GM12878 (cell line): ENCODE results near the gene ADISSP. TPM values are rescaled to one million over a fixed set of nuclear protein-coding genes. Genes with fewer than 3 reads are reported as not detected.
A peak's percentile ranks its signal among the peaks of the same experiment; 100 is the strongest.

Experiments
- ATAC-seq: fragments of 200-7000 bp; cut with Tn5 transposase; 3 replicates; pipeline ENCODE4 v1.9.1; 2020; ENCODE audit warnings: mild to moderate bottlenecking, moderate library complexity
- BruUV-seq: library from RNA; stranded (reverse); fragments of 400-500 nt; replicated peaks from 2 replicates; lab custom pipeline; 2021; lab: Mats Ljungman, UMichigan
- CTCF ChIA-PET: fragments of 300-600 bp; sonication (Branson Sonifier 250); formaldehyde crosslinking; extraction: SDS; loops from one replicate; lab custom pipeline; 2021; ENCODE audit warnings: inconsistent platforms; lab: Yijun Ruan, JAX
- POLR2A ChIA-PET: fragments of 350-600 bp; formaldehyde crosslinking; extraction: SDS; loops from one replicate; lab custom pipeline; 2021; ENCODE audit warnings: inconsistent platforms; lab: Charles Lee
- RAD21 ChIA-PET: fragments of 300-600 bp; sonication (Branson Sonifier 250); formaldehyde crosslinking; loops from one replicate; lab custom pipeline; 2023; ENCODE audit warnings: antibody characterized with exemption; ENCODE audit not compliant: unreplicated experiment; lab: Charles Lee
- SMC1A ChIA-PET: fragments of 300-600 bp; sonication (Branson Sonifier 250); formaldehyde crosslinking; loops from one replicate; lab custom pipeline; 2023; ENCODE audit not compliant: unreplicated experiment, uncharacterized antibody; lab: Charles Lee
- DNase-seq: peaks from one replicate; pipeline ENCODE4 v3.0.0-alpha.2; 2011; ENCODE audit warnings: low read depth, low spot score
- FAIRE-seq: peaks from 3 replicates; lab custom pipeline; 2011; peaks lifted over from hg19 to GRCh38; lab: Jason Lieb, UNC
- H2AFZ ChIP-seq: 2 replicates; pipeline ENCODE4 v1.6.0; 2011; ENCODE audit warnings: low read depth, low read length, control low read depth; ENCODE audit not compliant: control insufficient read depth
- H3K27ac ChIP-seq: 2 replicates; pipeline ENCODE4 v1.5.1; 2011; ENCODE audit warnings: control low read depth; ENCODE audit not compliant: control insufficient read depth, insufficient read depth
- H3K27me3 ChIP-seq, 2 experiments: replicated peaks in 1 of 2; 2 replicates each; pipeline versions ENCODE4 v1.6.0 to v1.6.1; 2011; ENCODE audit warnings: low read length in 1 of 2; ENCODE audit not compliant: control insufficient read depth in 2 of 2, insufficient read depth in 2 of 2
- H3K36me3 ChIP-seq, 2 experiments: 2 replicates each; pipeline ENCODE4 v1.5.1; 2011; ENCODE audit warnings: low read length in 1 of 2; ENCODE audit not compliant: control insufficient read depth in 2 of 2, insufficient read depth in 2 of 2
- H3K4me1 ChIP-seq: 2 replicates; pipeline ENCODE4 v1.6.1; 2011; ENCODE audit warnings: mild to moderate bottlenecking, low read length, moderate library complexity, mixed read lengths; ENCODE audit not compliant: control insufficient read depth, insufficient read depth
- H3K4me2 ChIP-seq: 2 replicates; pipeline ENCODE4 v1.6.0; 2011; ENCODE audit warnings: control low read depth; ENCODE audit not compliant: control insufficient read depth, insufficient read depth
- H3K4me3 ChIP-seq: fragments of 200-600 bp; sonication (generic); 2 replicates; pipeline ENCODE4 v1.5.1; 2016
- H3K79me2 ChIP-seq: 2 replicates; pipeline ENCODE4 v1.6.0; 2011; ENCODE audit warnings: low read length; ENCODE audit not compliant: control insufficient read depth, insufficient read depth
- H3K9ac ChIP-seq: 2 replicates; pipeline ENCODE4 v1.8.0; 2011; ENCODE audit warnings: low read length, control low read depth, mixed read lengths; ENCODE audit not compliant: control insufficient read depth, insufficient read depth
- H3K9me3 ChIP-seq: replicated peaks from 3 replicates; pipeline ENCODE4 v1.5.1; 2011; ENCODE audit warnings: mild to moderate bottlenecking, low read length; ENCODE audit not compliant: control insufficient read depth, insufficient read depth
- H4K20me1 ChIP-seq: 2 replicates; pipeline ENCODE4 v1.6.0; 2011; ENCODE audit not compliant: control insufficient read depth, insufficient read depth
- CEBPB ChIP-seq, 2 experiments: fragments of 150-350 bp in 1 of 2; IDR thresholded peaks; 2 replicates each; pipeline ENCODE4 v1.6.1; 2012 to 2014; ENCODE audit warnings: low read depth in 2 of 2, low read length in 2 of 2, borderline replicate concordance in 1 of 2, inconsistent platforms in 1 of 2
- FOXK2 ChIP-seq: fragments of 450-650 bp; IDR thresholded peaks from 2 replicates; pipeline ENCODE4 v1.6.1; 2017; ENCODE audit warnings: mild to moderate bottlenecking, moderate library complexity
- NR2F1 ChIP-seq: fragments of 450-650 bp; conservative IDR thresholded peaks from 2 replicates; pipeline ENCODE4 v1.6.1; 2017; ENCODE audit warnings: mild to moderate bottlenecking
- ZZZ3 ChIP-seq: IDR thresholded peaks from 2 replicates; pipeline ENCODE4 v1.6.1; 2011; ENCODE audit warnings: low read depth; ENCODE audit not compliant: control insufficient read depth, insufficient read length
- WGBS: methylation state at CpG from one replicate; pipeline ENCODE4 v1.1.6; 2016; ENCODE audit warnings: low lambda C conversion rate; ENCODE audit not compliant: insufficient replicate concordance, insufficient coverage; ENCODE audit errors: missing lambda C conversion rate; 5-methylcytosine and 5-hydroxymethylcytosine counted together
- in situ Hi-C: fragments of 300-500 bp; cut with MboI; formaldehyde crosslinking; loops from 9 replicates; pipeline ENCODE4 v1.14.3; 2018; ENCODE audit warnings: mixed read lengths
- intact Hi-C: fragments of 100-400 bp; cut with micrococcal nuclease; formaldehyde crosslinking; loops from one replicate; pipeline ENCODE4 v1.14.2; 2022; ENCODE audit not compliant: unreplicated experiment
- polyA plus RNA-seq, 11 experiments: library from polyadenylated mRNA; depleted of rRNA in 4 of 11; unstranded in 6 of 11; stranded (reverse) in 5 of 11; fragments of >200 nt; fragmentation: Nextera tagmentation in 4 of 11; fragmentation: Illumina TruSeq in 1 of 11; extraction: Ambion mirVana in 4 of 11; extraction: Trizol in 1 of 11; gene quantifications; 1 replicate in 1 of 11; 2 replicates in 10 of 11; pipeline versions ENCODE4 v1.2.1 to v1.2.3, GENCODE V29; 2011 to 2016; ENCODE audit warnings: inconsistent platforms in 2 of 11, missing spikeins in 2 of 11, low read depth in 1 of 11
- total RNA-seq, 4 experiments: library from RNA; depleted of rRNA in 3 of 4; stranded (reverse); fragments of >200 nt in 3 of 4; fragmentation: Illumina TruSeq in 1 of 4; extraction: Trizol in 1 of 4; gene quantifications; 2 replicates each; pipeline versions ENCODE4 v1.2.1 to v1.2.3, GENCODE V29; 2013 to 2021
- TF ChIP-seq, protein P1 (sequence below): fragments of 450-650 bp; formaldehyde crosslinking; IDR thresholded peaks from 2 replicates; pipeline ENCODE4 v1.5.0; 2022; ENCODE audit warnings: mild to moderate bottlenecking, missing genetic modification characterization

Gene ADISSP
- total and polyA plus RNA-seq, 10 of the 15 experiments (the other 5 are each of a cell fraction or from before 2014, with no cell fraction given): 0.80 to 96.3 (median 38.6) TPM

DNA sequence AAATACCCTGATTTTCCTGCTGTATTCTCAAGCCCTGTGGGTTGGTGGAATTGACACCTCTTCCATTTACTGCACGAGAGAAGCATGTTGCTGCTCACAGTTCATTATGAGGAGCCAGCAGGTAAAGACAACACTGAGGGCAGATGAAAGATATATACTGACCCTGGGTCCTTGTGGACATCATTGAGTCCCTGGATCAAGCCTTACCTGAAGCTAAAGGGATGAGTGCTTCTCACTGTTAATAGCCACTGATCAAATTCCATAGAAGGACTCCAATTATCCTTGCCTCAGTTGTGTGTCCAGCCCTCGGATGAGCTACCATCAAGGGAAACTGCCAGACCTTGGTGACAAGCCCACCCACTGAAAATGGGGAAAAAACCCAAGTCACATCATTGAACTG lies 47.5 kb downstream of the ADISSP start:
- Histone ChIP-seq H3K4me1 (peaks cover 15% of the 10 kb centered on the region), H3K27ac (no peak overlapping the region), H3K9me3 (no peaks in the 10 kb centered on the region), H3K9ac (no peak overlapping the region), H3K36me3 (no peaks in the 10 kb centered on the region), H3K4me2 (no peak overlapping the region), H3K4me3 (no peak overlapping the region), H3K27me3 (no peaks in the 10 kb centered on the region)
- ATAC-seq: no peak
- WGBS: 39% methylated on average over 2 of the region's 2 CpGs
- ChIA-PET POLR2A (no interaction called here), RAD21 (interaction anchor here (1.4 kb wide), 1 partner anchor 48 kb away, joined by 3 read pairs; the partner anchor contains the start of gene ADISSP)
- in situ Hi-C loops: no loop called here
- intact Hi-C loops: no loop called here
- TF ChIP-seq CEBPB (IDR thresholded peaks at IDR 0.05; ENCODE audit: borderline replicate concordance in 1 of 2, low read depth in 2 of 2, low read length in 2 of 2) (no peak), FOXK2 (no peak), ZZZ3 (no peak), NR2F1 (no peak)
- TF ChIP-seq, protein P1, sequence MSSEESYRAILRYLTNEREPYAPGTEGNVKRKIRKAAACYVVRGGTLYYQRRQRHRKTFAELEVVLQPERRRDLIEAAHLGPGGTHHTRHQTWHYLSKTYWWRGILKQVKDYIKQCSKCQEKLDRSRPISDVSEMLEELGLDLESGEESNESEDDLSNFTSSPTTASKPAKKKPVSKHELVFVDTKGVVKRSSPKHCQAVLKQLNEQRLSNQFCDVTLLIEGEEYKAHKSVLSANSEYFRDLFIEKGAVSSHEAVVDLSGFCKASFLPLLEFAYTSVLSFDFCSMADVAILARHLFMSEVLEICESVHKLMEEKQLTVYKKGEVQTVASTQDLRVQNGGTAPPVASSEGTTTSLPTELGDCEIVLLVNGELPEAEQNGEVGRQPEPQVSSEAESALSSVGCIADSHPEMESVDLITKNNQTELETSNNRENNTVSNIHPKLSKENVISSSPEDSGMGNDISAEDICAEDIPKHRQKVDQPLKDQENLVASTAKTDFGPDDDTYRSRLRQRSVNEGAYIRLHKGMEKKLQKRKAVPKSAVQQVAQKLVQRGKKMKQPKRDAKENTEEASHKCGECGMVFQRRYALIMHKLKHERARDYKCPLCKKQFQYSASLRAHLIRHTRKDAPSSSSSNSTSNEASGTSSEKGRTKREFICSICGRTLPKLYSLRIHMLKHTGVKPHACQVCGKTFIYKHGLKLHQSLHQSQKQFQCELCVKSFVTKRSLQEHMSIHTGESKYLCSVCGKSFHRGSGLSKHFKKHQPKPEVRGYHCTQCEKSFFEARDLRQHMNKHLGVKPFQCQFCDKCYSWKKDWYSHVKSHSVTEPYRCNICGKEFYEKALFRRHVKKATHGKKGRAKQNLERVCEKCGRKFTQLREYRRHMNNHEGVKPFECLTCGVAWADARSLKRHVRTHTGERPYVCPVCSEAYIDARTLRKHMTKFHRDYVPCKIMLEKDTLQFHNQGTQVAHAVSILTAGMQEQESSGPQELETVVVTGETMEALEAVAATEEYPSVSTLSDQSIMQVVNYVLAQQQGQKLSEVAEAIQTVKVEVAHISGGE: no peak
- TF ChIP-seq, all 136 proteins: peak for 0
- peak; percentile 82 for FAIRE-seq
- Histone ChIP-seq H3K79me2 (no peaks in the 10 kb centered on the region), H4K20me1 (no peaks in the 10 kb centered on the region), H2AFZ (no peak overlapping the region)
- DNase-seq: no peak
- no TSS peak for BruUV-seq
- ChIA-PET CTCF (interaction anchor here (1.1 to 3.2 kb wide), 4 partner anchors 9 to 157 kb away, joined by 3 to 21 read pairs (median 5); no protein-coding TSS in a partner anchor), SMC1A (no interaction called here)
